Stimulated activated naive B cell treated with anti-CD40 and anti-IgM and Interleukin-4, amounts not matched to agents 10 μg/mL and 1 μg/mL and 100 μg/mL, for 72 hours (primary cell): Measurements from ENCODE around the gene SPEM3.

Experiments used
- ATAC-seq, 2 donors: fragments of 150-1000 bp; cut with Tn5 transposase; replicated peaks; 2 replicates each; pipeline ENCODE4 v1.10.0; 2021; ENCODE audit warnings: moderate library complexity in 1 of 2
- DNase-seq: peaks from one replicate; pipeline ENCODE4 v3.0.0; 2021
- H3K27ac Mint-ChIP-seq: one replicate; pipeline ENCODE4 v1.8.0; 2022; ENCODE audit warnings: mild to moderate bottlenecking, mixed read lengths
- H3K27me3 Mint-ChIP-seq, 2 donors: one replicate each; pipeline ENCODE4 v1.8.0; 2022; ENCODE audit warnings: mixed read lengths in 2 of 2
- H3K36me3 Mint-ChIP-seq, 2 donors: one replicate each; pipeline ENCODE4 v1.8.0; 2022; ENCODE audit warnings: mixed read lengths in 2 of 2, mild to moderate bottlenecking in 1 of 2
- H3K4me1 Mint-ChIP-seq, 2 donors: one replicate each; pipeline ENCODE4 v1.8.0; 2022; ENCODE audit warnings: mixed read lengths in 2 of 2, mild to moderate bottlenecking in 1 of 2
- H3K4me3 Mint-ChIP-seq, 2 donors: one replicate each; pipeline ENCODE4 v1.8.0; 2022; ENCODE audit warnings: mild to moderate bottlenecking in 2 of 2, mixed read lengths in 2 of 2, moderate library complexity in 1 of 2
- H3K9me3 Mint-ChIP-seq, 2 donors: one replicate each; pipeline ENCODE4 v1.8.0; 2022; ENCODE audit warnings: mixed read lengths in 2 of 2, mild to moderate bottlenecking in 1 of 2

The SPEM3 gene

GRCh38 chr17:7437950-7438614 lies 9.4 kb downstream of the SPEM3 start:
- no peaks in the 10 kb centered on the region for H3K9me3 Mint-ChIP-seq
- peak overlapping the region; percentile 87 for H3K27ac Mint-ChIP-seq
- peaks cover 36 to 49% of the 10 kb centered on the region in 2 donors for H3K4me1 Mint-ChIP-seq
- DNase-seq (no peak), ATAC-seq (no peak)
- H3K36me3 Mint-ChIP-seq = peaks cover 14 to 16% of the 10 kb centered on the region in 2 donors
- H3K27me3 Mint-ChIP-seq = peaks cover 45 to 49% of the 10 kb centered on the region in 2 donors
- peak overlapping the region; percentile 65 to 88 for H3K4me3 Mint-ChIP-seq

GRCh38 chr17:7438656-7439460 lies 10.2 kb downstream of the SPEM3 start:
- peaks cover 53 to 55% of the 10 kb centered on the region in 2 donors for H3K27me3 Mint-ChIP-seq
- H3K4me1 Mint-ChIP-seq = peaks cover 36 to 49% of the 10 kb centered on the region in 2 donors
- H3K36me3 Mint-ChIP-seq = peaks cover 14 to 16% of the 10 kb centered on the region in 2 donors
- DNase-seq (no peak), ATAC-seq (no peak)
- no peaks in the 10 kb centered on the region for H3K9me3 Mint-ChIP-seq
- H3K27ac Mint-ChIP-seq = peak overlapping the region; percentile 51
- peak overlapping the region; percentile 65 to 88 for H3K4me3 Mint-ChIP-seq

- H3K27me3 Mint-ChIP-seq = peaks cover 55 to 58% of the 10 kb centered on the region in 2 donors
- peaks cover 14 to 16% of the 10 kb centered on the region in 2 donors for H3K36me3 Mint-ChIP-seq
- ATAC-seq (no peak), DNase-seq (no peak)
- H3K9me3 Mint-ChIP-seq = no peaks in the 10 kb centered on the region
- peaks cover 36 to 49% of the 10 kb centered on the region in 2 donors for H3K4me1 Mint-ChIP-seq
- H3K4me3 Mint-ChIP-seq = peak within 1 kb of the TSS; percentile 88 to 92
- peak within 1 kb of the TSS; percentile 91 for H3K27ac Mint-ChIP-seq
Measured at GRCh38 chr17:7439462-7440112, 10.9 kb downstream of the SPEM3 start, which contains the start of gene FGF11. TSS of gene FGF11 (plus strand) at chr17:7439512. CDS start at chr17:7439621, 109 bp downstream.

GRCh38 chr17:7440113-7440833 lies 11.6 kb downstream of the SPEM3 start:
- no peak for ATAC-seq
- Mint-ChIP-seq H3K4me1 (peaks cover 40 to 54% of the 10 kb centered on the region in 2 donors), H3K36me3 (peaks cover 14 to 16% of the 10 kb centered on the region in 2 donors), H3K4me3 (peak overlapping the region; percentile 88 to 92), H3K9me3 (no peaks in the 10 kb centered on the region), H3K27me3 (peaks cover 59 to 65% of the 10 kb centered on the region in 2 donors), H3K27ac (peak overlapping the region; percentile 91)
- DNase-seq = no peak

- peak overlapping the region; percentile 88 to 92 for H3K4me3 Mint-ChIP-seq
- no peak for DNase-seq
- peaks cover 45 to 58% of the 10 kb centered on the region in 2 donors for H3K4me1 Mint-ChIP-seq
- peak; percentile 41 to 46 for ATAC-seq
- peaks cover 65 to 70% of the 10 kb centered on the region in 2 donors for H3K27me3 Mint-ChIP-seq
- H3K27ac Mint-ChIP-seq = peak overlapping the region; percentile 91
- H3K36me3 Mint-ChIP-seq = peaks cover 16% of the 10 kb centered on the region in 2 donors
- no peaks in the 10 kb centered on the region for H3K9me3 Mint-ChIP-seq
Measured at GRCh38 chr17:7440834-7441195, 12.2 kb downstream of the SPEM3 start.

GRCh38 chr17:7441266-7441665 lies 12.6 kb downstream of the SPEM3 start:
- H3K4me3 Mint-ChIP-seq = no peak overlapping the region

GRCh38 chr17:7442142-7442541 lies 13.5 kb downstream of the SPEM3 start:
- no peak for DNase-seq
- peaks cover 12 to 13% of the 10 kb centered on the region in 2 donors for H3K36me3 Mint-ChIP-seq
- no peak overlapping the region for H3K4me3 Mint-ChIP-seq
- H3K9me3 Mint-ChIP-seq = no peaks in the 10 kb centered on the region
- peaks cover 77 to 84% of the 10 kb centered on the region in 2 donors for H3K27me3 Mint-ChIP-seq
- H3K4me1 Mint-ChIP-seq = peaks cover 38 to 49% of the 10 kb centered on the region in 2 donors
- no peak for ATAC-seq
- H3K27ac Mint-ChIP-seq = no peak overlapping the region

More at GRCh38 chr17:7441266-7441665, 12.6 kb downstream of the SPEM3 start:
- Mint-ChIP-seq H3K27me3 (peaks cover 68 to 75% of the 10 kb centered on the region in 2 donors), H3K4me1 (peaks cover 42 to 58% of the 10 kb centered on the region in 2 donors), H3K36me3 (peaks cover 16% of the 10 kb centered on the region in 2 donors), H3K27ac (no peak overlapping the region), H3K9me3 (no peaks in the 10 kb centered on the region)
- DNase-seq (no peak), ATAC-seq (no peak)

GRCh38 chr17:7443499-7444485 lies 15.1 kb downstream of the SPEM3 start:
- no peak for ATAC-seq
- no peak for DNase-seq
- Mint-ChIP-seq H3K36me3 (peaks cover 3 to 4% of the 10 kb centered on the region in 2 donors), H3K27me3 (peaks cover 73 to 84% of the 10 kb centered on the region in 2 donors), H3K4me1 (peaks cover 28 to 32% of the 10 kb centered on the region in 2 donors), H3K9me3 (no peaks in the 10 kb centered on the region), H3K27ac (no peak overlapping the region), H3K4me3 (peak overlapping the region in 1 of 2 donors; percentile 25)

GRCh38 chr17:7444682-7445618 lies 16.3 kb downstream of the SPEM3 start, which contains the start of gene CHRNB1:
TSS of gene CHRNB1 (plus strand) at chr17:7445061. CDS start at chr17:7445128, 67 bp downstream.
- Mint-ChIP-seq H3K4me3 (peak within 1 kb of the TSS; percentile 78 to 85), H3K4me1 (peaks cover 23 to 24% of the 10 kb centered on the region in 2 donors), H3K27ac (peak within 1 kb of the TSS; percentile 44), H3K27me3 (peaks cover 69 to 86% of the 10 kb centered on the region in 2 donors), H3K9me3 (no peaks in the 10 kb centered on the region), H3K36me3 (peaks cover 3 to 4% of the 10 kb centered on the region in 2 donors)
- DNase-seq (no peak), ATAC-seq (peak; percentile 22 to 33)

GRCh38 chr17:7445619-7445968 lies 16.9 kb downstream of the SPEM3 start:
- H3K36me3 Mint-ChIP-seq = peaks cover 0 to 4% of the 10 kb centered on the region in 2 donors
- ATAC-seq = peak; percentile 66 to 68
- H3K27ac Mint-ChIP-seq = no peak overlapping the region
- peak overlapping the region; percentile 78 to 85 for H3K4me3 Mint-ChIP-seq
- peaks cover 18% of the 10 kb centered on the region in 2 donors for H3K4me1 Mint-ChIP-seq
- H3K27me3 Mint-ChIP-seq = peaks cover 62 to 80% of the 10 kb centered on the region in 2 donors
- no peaks in the 10 kb centered on the region for H3K9me3 Mint-ChIP-seq
- no peak for DNase-seq

- no peaks in the 10 kb centered on the region for H3K9me3 Mint-ChIP-seq
- H3K36me3 Mint-ChIP-seq = peaks cover 0 to 4% of the 10 kb centered on the region in 2 donors
- H3K27me3 Mint-ChIP-seq = peaks cover 35 to 57% of the 10 kb centered on the region in 2 donors
- H3K4me3 Mint-ChIP-seq = no peak overlapping the region
- DNase-seq (no peak), ATAC-seq (no peak)
- H3K27ac Mint-ChIP-seq = peak overlapping the region; percentile 4
- H3K4me1 Mint-ChIP-seq = peaks cover 14% of the 10 kb centered on the region in 2 donors
Measured at GRCh38 chr17:7448461-7448860, 19.8 kb downstream of the SPEM3 start.
